ENCODE data around the gene ARHGAP21.

Gene ARHGAP21

GRCh38 chr10:24544776-24545175, 178.9 kb downstream of the ARHGAP21 start:
- H3K9me3 ChIP-seq (ENCODE audit: insufficient read depth, low read depth, low read length), result no peaks in the 10 kb centered on the region
- H3K4me2 ChIP-seq (ENCODE audit: low read depth, low read length, poor library complexity, severe bottlenecking), result no peak overlapping the region
- no peak overlapping the region for H3K4me3 ChIP-seq (ENCODE audit: low read length, poor library complexity, severe bottlenecking)

GRCh38 chr10:24542314-24543270, 181.1 kb downstream of the ARHGAP21 start:
- Histone ChIP-seq H3K9me2 (replicated peaks; ENCODE audit: low read depth, low read length) (no peaks in the 10 kb centered on the region), H3K4me2 (ENCODE audit: low read depth, low read length, poor library complexity, severe bottlenecking) (no peak overlapping the region), H2AFZ (ENCODE audit: low read length) (no peak overlapping the region), H3K4me1 (ENCODE audit: insufficient read depth, low read length, poor library complexity, severe bottlenecking) (no peaks in the 10 kb centered on the region), H3F3A (ENCODE audit: low read depth) (no peaks in the 10 kb centered on the region), H3K4me3 (ENCODE audit: low read length, poor library complexity, severe bottlenecking) (no peak overlapping the region), H3K9ac (ENCODE audit: low read depth, low read length, poor library complexity, severe bottlenecking) (no peak overlapping the region), H3K27me3 (ENCODE audit: insufficient read depth, low read length, poor library complexity, severe bottlenecking) (no peaks in the 10 kb centered on the region), H3K9me3 (ENCODE audit: insufficient read depth, low read depth, low read length) (no peaks in the 10 kb centered on the region), H4K20me1 (ENCODE audit: insufficient read depth, low read length, poor library complexity, severe bottlenecking) (no peaks in the 10 kb centered on the region), H3K36me3 (ENCODE audit: insufficient read depth, low read length) (no peaks in the 10 kb centered on the region), H3K79me2 (ENCODE audit: insufficient read depth, low read length) (no peaks in the 10 kb centered on the region)
- TF ChIP-seq EZH2phosphoT487 (IDR thresholded peaks at IDR 0.05; ENCODE audit: borderline replicate concordance) (no peak), CTCF (conservative IDR thresholded peaks at IDR 0.05; ENCODE audit: low read length) (no peak)

More at GRCh38 chr10:24544776-24545175, 178.9 kb downstream of the ARHGAP21 start:
- Histone ChIP-seq H2AFZ (ENCODE audit: low read length) (no peak overlapping the region), H3K9me2 (replicated peaks; ENCODE audit: low read depth, low read length) (no peaks in the 10 kb centered on the region), H3K27me3 (ENCODE audit: insufficient read depth, low read length, poor library complexity, severe bottlenecking) (no peaks in the 10 kb centered on the region), H3K4me1 (ENCODE audit: insufficient read depth, low read length, poor library complexity, severe bottlenecking) (no peaks in the 10 kb centered on the region), H3K9ac (ENCODE audit: low read depth, low read length, poor library complexity, severe bottlenecking) (no peak overlapping the region), H3K36me3 (ENCODE audit: insufficient read depth, low read length) (no peaks in the 10 kb centered on the region), H3F3A (ENCODE audit: low read depth) (no peaks in the 10 kb centered on the region), H3K79me2 (ENCODE audit: insufficient read depth, low read length) (no peaks in the 10 kb centered on the region), H4K20me1 (ENCODE audit: insufficient read depth, low read length, poor library complexity, severe bottlenecking) (no peaks in the 10 kb centered on the region)
- no peak for TF ChIP-seq EZH2phosphoT487 (IDR thresholded peaks at IDR 0.05; ENCODE audit: borderline replicate concordance)
- TF ChIP-seq CTCF (conservative IDR thresholded peaks at IDR 0.05; ENCODE audit: low read length), result no peak

GRCh38 chr10:24541239-24541753, 182.4 kb downstream of the ARHGAP21 start:
- no peak overlapping the region for H3K4me3 ChIP-seq (ENCODE audit: low read length, poor library complexity, severe bottlenecking)
- no peak overlapping the region for H3K9ac ChIP-seq (ENCODE audit: low read depth, low read length, poor library complexity, severe bottlenecking)
- no peaks in the 10 kb centered on the region for H3K36me3 ChIP-seq (ENCODE audit: insufficient read depth, low read length)
- no peaks in the 10 kb centered on the region for H3K9me2 ChIP-seq (replicated peaks; ENCODE audit: low read depth, low read length)
- no peak overlapping the region for H2AFZ ChIP-seq (ENCODE audit: low read length)
- H3F3A ChIP-seq (ENCODE audit: low read depth), result no peaks in the 10 kb centered on the region
- no peaks in the 10 kb centered on the region for H3K4me1 ChIP-seq (ENCODE audit: insufficient read depth, low read length, poor library complexity, severe bottlenecking)
- no peaks in the 10 kb centered on the region for H4K20me1 ChIP-seq (ENCODE audit: insufficient read depth, low read length, poor library complexity, severe bottlenecking)
- no peaks in the 10 kb centered on the region for H3K27me3 ChIP-seq (ENCODE audit: insufficient read depth, low read length, poor library complexity, severe bottlenecking)
- no peaks in the 10 kb centered on the region for H3K9me3 ChIP-seq (ENCODE audit: insufficient read depth, low read depth, low read length)
- no peaks in the 10 kb centered on the region for H3K79me2 ChIP-seq (ENCODE audit: insufficient read depth, low read length)
- no peak overlapping the region for H3K4me2 ChIP-seq (ENCODE audit: low read depth, low read length, poor library complexity, severe bottlenecking)
- no peak for TF ChIP-seq CTCF (conservative IDR thresholded peaks at IDR 0.05; ENCODE audit: low read length)
- no peak for TF ChIP-seq EZH2phosphoT487 (IDR thresholded peaks at IDR 0.05; ENCODE audit: borderline replicate concordance)

All from Loucy (cell line).